ENCODE data around the gene PDGFD. TPM values are rescaled to one million over a fixed set of nuclear protein-coding genes. Genes with fewer than 3 reads are reported as not detected.

PDGFD gene
- total and polyA plus RNA-seq, 12 donors, result 6.0 to 17.5 (median 10.7) TPM

GRCh38 chr11:104120493-104121137 is 43.3 kb downstream of the PDGFD start:
- peaks cover 0 to 25% (median 8%) of the 10 kb centered on the region in 9 donors for H3K4me1 ChIP-seq
- peak overlapping the region in 2 of 10 donors; percentile 31 to 37 for H3K27ac ChIP-seq
- H3K4me3 ChIP-seq, result no peak overlapping the region
- H3K9me3 ChIP-seq, result peaks cover 0 to 28% (median 6%) of the 10 kb centered on the region in 11 donors
- intact Hi-C loops (cut with DNase I), result no loop called here
- DNase-seq (no peak), ATAC-seq (no peak)
- no peak for TF ChIP-seq CTCF (IDR thresholded peaks at IDR 0.05)
- 71 to 74% methylated on average over 4 of the region's 4 CpGs for WGBS, 2 donors
- H3K36me3 ChIP-seq, result no peaks in the 10 kb centered on the region
- H3K27me3 ChIP-seq, result no peaks in the 10 kb centered on the region

GRCh38 chr11:104118105-104118744 is 45.7 kb downstream of the PDGFD start:
- ATAC-seq, result no peak
- intact Hi-C loops (cut with DNase I), result no loop called here
- 98 to 100% methylated on average over 1 of the region's 1 CpG for WGBS, 2 donors

GRCh38 chr11:104113541-104113940 is 50.4 kb downstream of the PDGFD start:
- 84 to 95% methylated on average over 2 of the region's 2 CpGs for WGBS, 2 donors
- DNase-seq (no peak), ATAC-seq (no peak)
- Histone ChIP-seq H3K36me3 (no peaks in the 10 kb centered on the region), H3K9me3 (peaks cover 0 to 35% (median 6%) of the 10 kb centered on the region in 11 donors), H3K27me3 (no peaks in the 10 kb centered on the region), H3K4me1 (no peaks in the 10 kb centered on the region), H3K4me3 (no peak overlapping the region), H3K27ac (no peak overlapping the region)
- intact Hi-C loops (cut with DNase I), result no loop called here
- no peak for TF ChIP-seq CTCF (IDR thresholded peaks at IDR 0.05)

More at GRCh38 chr11:104118105-104118744, 45.7 kb downstream of the PDGFD start:
- H3K27me3 ChIP-seq, result no peaks in the 10 kb centered on the region
- H3K4me3 ChIP-seq, result no peak overlapping the region
- H3K36me3 ChIP-seq, result no peaks in the 10 kb centered on the region
- no peak overlapping the region for H3K27ac ChIP-seq
- peaks cover 0 to 34% (median 6%) of the 10 kb centered on the region in 11 donors for H3K9me3 ChIP-seq
- TF ChIP-seq CTCF (IDR thresholded peaks at IDR 0.05), result no peak
- DNase-seq, result no peak
- peaks cover 0 to 13% (median 0%) of the 10 kb centered on the region in 9 donors for H3K4me1 ChIP-seq

- ATAC-seq (peak in 2 of 8 donors; percentile 25 to 44), DNase-seq (no peak)
- Histone ChIP-seq H3K27ac (no peak overlapping the region), H3K4me3 (no peak overlapping the region), H3K27me3 (no peaks in the 10 kb centered on the region), H3K36me3 (no peaks in the 10 kb centered on the region), H3K9me3 (peaks cover 0 to 14% (median 0%) of the 10 kb centered on the region in 11 donors), H3K4me1 (peaks cover 0 to 14% (median 9%) of the 10 kb centered on the region in 9 donors)
- 57 to 59% methylated on average over 5 of the region's 5 CpGs for WGBS, 2 donors
- TF ChIP-seq CTCF (IDR thresholded peaks at IDR 0.05), result no peak
- intact Hi-C loops (cut with DNase I), result no loop called here
These were observed 57.7 kb downstream of the PDGFD start for GRCh38 chr11:104106136-104106754.

Measured in heart right ventricle (tissue), 16 donors.